H1 (cell line): ENCODE results near the gene GRB7. TPM values are rescaled to one million over a fixed set of nuclear protein-coding genes. Genes with fewer than 3 reads are reported as not detected.

Experiments
- CTCF ChIA-PET: fragments of 300-600 bp; sonication (Branson Sonifier 250); formaldehyde crosslinking; loops from one replicate; lab custom pipeline; 2021; ENCODE audit not compliant: partially characterized antibody; lab: Charles Lee
- POLR2A ChIA-PET: fragments of 300-600 bp; sonication (Branson Sonifier 250); formaldehyde crosslinking; loops from one replicate; lab custom pipeline; 2021; ENCODE audit warnings: inconsistent platforms; ENCODE audit not compliant: partially characterized antibody; lab: Charles Lee
- DNase-seq, 2 experiments: peaks; one replicate each; pipeline versions ENCODE4 v3.0.0 to v3.0.0-alpha.2; 2010 to 2022; ENCODE audit warnings: low spot score in 2 of 2, low read depth in 1 of 2, mixed read lengths in 1 of 2
- FAIRE-seq: peaks from 2 replicates; lab custom pipeline; 2011; peaks lifted over from hg19 to GRCh38; lab: Jason Lieb, UNC
- H2AFZ ChIP-seq: 2 replicates; pipeline ENCODE4 v1.8.1; 2012; ENCODE audit warnings: low read length, inconsistent platforms
- H2AK5ac ChIP-seq: 2 replicates; pipeline ENCODE4 v1.6.1; 2013; ENCODE audit warnings: low read depth, low read length
- H2BK120ac ChIP-seq: replicated peaks from 2 replicates; pipeline ENCODE3; 2013; ENCODE audit warnings: low read depth, low read length, inconsistent platforms
- H2BK12ac ChIP-seq: 2 replicates; pipeline ENCODE4 v1.6.1; 2013; ENCODE audit warnings: low read depth, low read length
- H2BK15ac ChIP-seq: 2 replicates; pipeline ENCODE4 v1.6.1; 2013; ENCODE audit warnings: low read length
- H2BK20ac ChIP-seq: 2 replicates; pipeline ENCODE4 v1.6.1; 2013; ENCODE audit warnings: low read length
- H2BK5ac ChIP-seq: 2 replicates; pipeline ENCODE4 v1.6.1; 2013; ENCODE audit warnings: low read depth, low read length
- H3K14ac ChIP-seq: 2 replicates; pipeline ENCODE4 v1.6.1; 2013; ENCODE audit warnings: inconsistent platforms; ENCODE audit not compliant: insufficient read length
- H3K18ac ChIP-seq: 2 replicates; pipeline ENCODE4 v1.6.1; 2013; ENCODE audit warnings: low read length; ENCODE audit errors: extremely low read depth
- H3K23ac ChIP-seq: 2 replicates; pipeline ENCODE4 v1.6.1; 2013; ENCODE audit warnings: inconsistent platforms; ENCODE audit not compliant: insufficient read length
- H3K23me2 ChIP-seq: 2 replicates; pipeline ENCODE4 v1.6.1; 2013; ENCODE audit warnings: low read depth, low read length
- H3K27ac ChIP-seq: 2 replicates; pipeline ENCODE4 v1.6.1; 2011; ENCODE audit warnings: low read depth, low read length, inconsistent platforms
- H3K27me3 ChIP-seq, 4 experiments: replicated peaks in 1 of 4; 1 replicate in 1 of 4; 2 replicates in 3 of 4; pipeline versions ENCODE4 v1.6.1 to v1.8.1; 2011 to 2013; ENCODE audit warnings: low read length in 3 of 4, mild to moderate bottlenecking in 3 of 4, inconsistent platforms in 2 of 4, mixed read lengths in 2 of 4, moderate library complexity in 1 of 4; ENCODE audit not compliant: control insufficient read depth in 3 of 4, insufficient read depth in 3 of 4; ENCODE audit errors: extremely low read depth in 1 of 4
- H3K36me3 ChIP-seq, 4 experiments: 2 replicates each; pipeline versions ENCODE4 v1.6.1 to v1.8.1; 2011 to 2013; ENCODE audit warnings: mild to moderate bottlenecking in 4 of 4, low read length in 3 of 4, moderate library complexity in 2 of 4, control low read depth in 1 of 4, inconsistent platforms in 1 of 4; ENCODE audit not compliant: insufficient read depth in 4 of 4, control insufficient read depth in 2 of 4
- H3K4ac ChIP-seq: replicated peaks from 2 replicates; pipeline ENCODE3; 2013; ENCODE audit warnings: low read length, low read depth, mixed read lengths, inconsistent platforms; ENCODE audit not compliant: insufficient read length
- H3K4me1 ChIP-seq, 4 experiments: replicated peaks in 1 of 4; 1 replicate in 1 of 4; 2 replicates in 3 of 4; pipeline versions ENCODE4 v1.6.1 to v1.8.1; 2011 to 2013; ENCODE audit warnings: low read length in 3 of 4, inconsistent platforms in 2 of 4, mixed read lengths in 1 of 4; ENCODE audit not compliant: insufficient read depth in 4 of 4, control insufficient read depth in 3 of 4
- H3K4me2 ChIP-seq, 2 experiments: 2 replicates each; pipeline versions ENCODE4 v1.6.1 to v1.8.1; 2011 to 2013; ENCODE audit warnings: low read depth in 2 of 2, low read length in 2 of 2, control low read depth in 1 of 2, inconsistent platforms in 1 of 2, mild to moderate bottlenecking in 1 of 2; ENCODE audit not compliant: insufficient read depth in 1 of 2
- H3K4me3 ChIP-seq, 4 experiments: fragments of 200-600, 300-600 bp in 1 of 4; sonication (generic), shearing (Covaris generic), sonication (Bioruptor Twin) in 1 of 4; 2 replicates each; pipeline versions ENCODE4 v1.5.1 to v1.8.1; 2011 to 2016; ENCODE audit warnings: low read length in 4 of 4, low read depth in 3 of 4, control low read depth in 2 of 4, inconsistent platforms in 2 of 4, mild to moderate bottlenecking in 2 of 4, mixed read lengths in 1 of 4, moderate library complexity in 1 of 4; ENCODE audit not compliant: insufficient read depth in 2 of 4; ENCODE audit errors: extremely low read depth in 1 of 4
- H3K56ac ChIP-seq: replicated peaks from 2 replicates; pipeline ENCODE3; 2013; ENCODE audit warnings: low read depth, mild to moderate bottlenecking, mixed read lengths, low read length, inconsistent platforms; ENCODE audit not compliant: insufficient read length
- H3K79me1 ChIP-seq: 2 replicates; pipeline ENCODE4 v1.6.1; 2013; ENCODE audit warnings: low read depth, low read length, control low read depth
- H3K79me2 ChIP-seq, 2 experiments: 2 replicates each; pipeline versions ENCODE4 v1.6.1 to v1.8.1; 2012 to 2013; ENCODE audit warnings: low read length in 2 of 2, mild to moderate bottlenecking in 2 of 2, inconsistent platforms in 1 of 2; ENCODE audit not compliant: insufficient read depth in 2 of 2, control insufficient read depth in 1 of 2
- H3K9ac ChIP-seq, 4 experiments: replicated peaks in 1 of 4; 1 replicate in 1 of 4; 2 replicates in 3 of 4; pipeline versions ENCODE4 v1.6.1 to v1.8.1; 2011 to 2013; ENCODE audit warnings: low read depth in 3 of 4, low read length in 3 of 4, control low read depth in 2 of 4, mild to moderate bottlenecking in 2 of 4, moderate library complexity in 2 of 4, inconsistent platforms in 1 of 4; ENCODE audit errors: extremely low read depth in 1 of 4
- H3K9me3 ChIP-seq, 2 experiments: 2 replicates each; pipeline versions ENCODE4 v1.6.1 to v1.8.1; 2012 to 2013; ENCODE audit warnings: mild to moderate bottlenecking in 2 of 2, moderate library complexity in 2 of 2, control low read depth in 1 of 2, inconsistent platforms in 1 of 2, low read depth in 1 of 2, low read length in 1 of 2, mixed read lengths in 1 of 2; ENCODE audit not compliant: insufficient read depth in 2 of 2
- H4K20me1 ChIP-seq, 2 experiments: replicated peaks in 1 of 2; 2 replicates each; pipeline versions ENCODE3 to v1.8.1; 2011 to 2013; ENCODE audit warnings: inconsistent platforms in 2 of 2, low read length in 2 of 2, mild to moderate bottlenecking in 1 of 2; ENCODE audit not compliant: insufficient read depth in 2 of 2, control insufficient read depth in 1 of 2
- H4K5ac ChIP-seq: 2 replicates; pipeline ENCODE4 v1.6.1; 2013; ENCODE audit warnings: low read length, low read depth, mixed read lengths, inconsistent platforms; ENCODE audit not compliant: insufficient read length
- H4K8ac ChIP-seq: 2 replicates; pipeline ENCODE4 v1.8.0; 2013; ENCODE audit warnings: mild to moderate bottlenecking, moderate library complexity, low read length, inconsistent platforms; ENCODE audit not compliant: insufficient read depth; ENCODE audit errors: extremely low read depth
- H4K91ac ChIP-seq: replicated peaks from 2 replicates; pipeline ENCODE3; 2013; ENCODE audit warnings: low read length, mixed read lengths, inconsistent platforms; ENCODE audit not compliant: insufficient read length
- ASH2L ChIP-seq: fragments of 200-600, 300-600 bp; sonication (generic); IDR thresholded peaks from one replicate; pipeline ENCODE4 v1.7.1; 2017; ENCODE audit warnings: low read length
- BCL11A ChIP-seq, 2 experiments: IDR thresholded peaks; one replicate each; pipeline ENCODE4 v1.6.1; 2011; ENCODE audit warnings: low read depth in 2 of 2, low read length in 2 of 2, mild to moderate bottlenecking in 2 of 2
- BRCA1 ChIP-seq: IDR thresholded peaks from 2 replicates; pipeline ENCODE4 v1.6.1; 2012; ENCODE audit warnings: low read depth, low read length, improper control_type of control experiment
- CBX8 ChIP-seq: fragments of 300-800, 300-1000 bp; sonication (generic); IDR thresholded peaks from 2 replicates; pipeline ENCODE4 v1.7.1; 2016; ENCODE audit warnings: low read depth, low read length, borderline replicate concordance
- CHD1 ChIP-seq: IDR thresholded peaks from 2 replicates; pipeline ENCODE4 v1.6.1; 2012; ENCODE audit warnings: low read depth, low read length, improper control_type of control experiment
- HDAC2 ChIP-seq, 2 experiments: fragments of 300-600 bp in 1 of 2; sonication (generic) in 1 of 2; IDR thresholded peaks; 2 replicates each; pipeline ENCODE4 v1.6.1; 2011 to 2012; ENCODE audit warnings: low read depth in 2 of 2, low read length in 2 of 2, mild to moderate bottlenecking in 2 of 2, moderate library complexity in 2 of 2, borderline replicate concordance in 1 of 2, inconsistent platforms in 1 of 2
- HDAC6 ChIP-seq: IDR thresholded peaks from one replicate; pipeline ENCODE4 v1.7.1; 2012; ENCODE audit warnings: low read depth, mild to moderate bottlenecking, inconsistent platforms, low read length, moderate library complexity
- JUN ChIP-seq: IDR thresholded peaks from 2 replicates; pipeline ENCODE4 v1.6.1; 2011; ENCODE audit warnings: low read depth, mild to moderate bottlenecking, improper control_type of control experiment, low read length
- KDM4A ChIP-seq: IDR thresholded peaks from one replicate; pipeline ENCODE4 v1.7.1; 2012; ENCODE audit warnings: low read depth, mild to moderate bottlenecking, moderate library complexity, low read length, inconsistent platforms; ENCODE audit not compliant: severe bottlenecking
- PHF8 ChIP-seq: fragments of 200-600 bp; sonication (generic); conservative IDR thresholded peaks from 2 replicates; pipeline ENCODE4 v1.7.1; 2012; ENCODE audit warnings: low read depth, mild to moderate bottlenecking, inconsistent platforms, low read length, moderate library complexity
- POU5F1 ChIP-seq: IDR thresholded peaks from 2 replicates; pipeline ENCODE4 v1.6.1; 2011; ENCODE audit warnings: low read depth, mild to moderate bottlenecking, low read length, moderate library complexity
- RAD21 ChIP-seq, 2 experiments: IDR thresholded peaks in 1 of 2; conservative IDR thresholded peaks in 1 of 2; 2 replicates each; pipeline ENCODE4 v1.6.1; 2011; ENCODE audit warnings: low read depth in 2 of 2, low read length in 2 of 2, improper control_type of control experiment in 1 of 2, inconsistent platforms in 1 of 2, mild to moderate bottlenecking in 1 of 2, moderate library complexity in 1 of 2
- SIRT6 ChIP-seq: IDR thresholded peaks from one replicate; pipeline ENCODE4 v1.7.1; 2012; ENCODE audit warnings: low read length, inconsistent platforms
- YY1 ChIP-seq: IDR thresholded peaks from 2 replicates; pipeline ENCODE4 v1.6.1; 2011; ENCODE audit warnings: low read depth, mild to moderate bottlenecking, low read length
- WGBS, 2 experiments: shearing (Covaris generic) in 1 of 2; methylation state at CpG; one replicate each; pipeline versions ENCODE4 v1.1.6 to v1.1.7; 2013 to 2015; ENCODE audit warnings: low lambda C conversion rate in 2 of 2, mixed read lengths in 2 of 2, inconsistent platforms in 1 of 2, low coverage in 1 of 2, missing lambda C conversion rate in 1 of 2; ENCODE audit not compliant: insufficient replicate concordance in 2 of 2, insufficient coverage in 1 of 2, insufficient read length in 1 of 2; ENCODE audit errors: extremely low coverage in 1 of 2, missing lambda C conversion rate in 1 of 2; 5-methylcytosine and 5-hydroxymethylcytosine counted together
- polyA plus RNA-seq, 7 experiments: library from polyadenylated mRNA; depleted of rRNA in 3 of 7; stranded (reverse) in 5 of 7; unstranded in 2 of 7; fragments of >200 nt in 5 of 7; fragments of 200-250 nt in 2 of 7; gene quantifications; 1 replicate in 5 of 7; 2 replicates in 1 of 7; 4 replicates in 1 of 7; pipeline versions ENCODE4 v1.2.1 to v1.2.3, GENCODE V29; 2011 to 2013; ENCODE audit warnings: missing spikeins in 2 of 7, mixed read lengths in 2 of 7
- total RNA-seq: library from RNA; stranded (reverse); fragmentation: NEBNext Ultra II Directional; extraction: Animal tissue kit (Norgen Biotek cat#: 25700); gene quantifications from 2 replicates; pipeline ENCODE4 v1.2.1, GENCODE V29; 2021

Gene GRB7
- total and polyA plus RNA-seq, 2 of the 8 experiments (the other 6 are each of a cell fraction or from before 2014, with no cell fraction given): 32.2 to 41.5 TPM

DNA sequence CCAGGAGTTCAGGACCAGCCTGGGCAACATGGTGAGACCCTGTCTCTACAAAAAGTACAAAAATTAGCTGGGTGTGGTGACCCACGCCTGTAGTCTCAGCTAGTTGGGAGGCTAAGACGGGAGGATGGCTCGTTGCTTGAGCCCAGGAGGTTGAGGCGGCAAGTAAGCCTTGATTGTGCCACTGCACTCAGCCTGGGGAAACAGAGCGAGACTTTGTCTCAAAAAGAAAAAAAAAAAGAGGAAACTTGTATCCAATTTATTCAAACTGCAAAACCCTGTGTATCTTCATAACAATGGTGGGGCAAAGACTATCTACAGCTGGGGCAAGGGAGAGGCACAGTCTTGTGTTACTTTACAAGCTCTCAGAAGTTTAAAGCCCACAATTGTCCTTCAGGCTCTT, 21.5 kb downstream of the GRB7 start:
- H2BK15ac ChIP-seq: no peak overlapping the region
- peaks cover 7 to 12% (median 11%) of the 10 kb centered on the region in 4 experiments; a peak in 6 of 7 replicates for H3K4me1 ChIP-seq
- H4K91ac ChIP-seq: no peak overlapping the region
- H3K27me3 ChIP-seq: no peaks in the 10 kb centered on the region; a peak in 1 of 7 replicates
- no peak overlapping the region for H4K5ac ChIP-seq
- H4K20me1 ChIP-seq: no peaks in the 10 kb centered on the region
- no peaks in the 10 kb centered on the region; the same call in 1 of the 2 replicates for H3K79me1 ChIP-seq
- 95% methylated on average over 5 of the region's 5 CpGs; no CpG with 5 or more reads in 1 of the 2 experiments for WGBS, 2 experiments
- H3K79me2 ChIP-seq: no peaks in the 10 kb centered on the region
- no peak overlapping the region for H3K18ac ChIP-seq
- H3K14ac ChIP-seq: no peak overlapping the region
- DNase-seq: no peak
- no peak overlapping the region for H4K8ac ChIP-seq
- H3K23me2 ChIP-seq: peaks cover 7% of the 10 kb centered on the region; the same call in 1 of the 2 replicates
- no peak overlapping the region for H3K9ac ChIP-seq
- no peaks in the 10 kb centered on the region for H3K36me3 ChIP-seq
- no peaks in the 10 kb centered on the region for H3K9me3 ChIP-seq
- no peak overlapping the region for H3K27ac ChIP-seq
- no peak for FAIRE-seq
- H3K4ac ChIP-seq: no peak overlapping the region
- no peak overlapping the region for H2BK12ac ChIP-seq
- CTCF ChIA-PET: interaction anchor here (0.7 to 3.0 kb wide), 10 partner anchors 40 to 211 kb away, joined by 3 to 13 read pairs (median 3); no protein-coding TSS in a partner anchor
- no peak overlapping the region for H2AFZ ChIP-seq
- POLR2A ChIA-PET: interaction anchor here (0.5 to 2.0 kb wide), 4 partner anchors 29 to 223 kb away, joined by 3 to 9 read pairs (median 4); partner anchors contain the start of gene MIEN1
- H2BK120ac ChIP-seq: no peak overlapping the region
- no peak overlapping the region for H2AK5ac ChIP-seq
- no peak overlapping the region for H3K56ac ChIP-seq
- H2BK20ac ChIP-seq: no peak overlapping the region
- no peak overlapping the region for H2BK5ac ChIP-seq
- no peak overlapping the region for H3K23ac ChIP-seq
- H3K4me2 ChIP-seq: no peak overlapping the region
- H3K4me3 ChIP-seq: no peak overlapping the region
- TF ChIP-seq HDAC6 (no peak), RAD21 (IDR thresholded peaks at IDR 0.05 in 1 of 2, conservative IDR thresholded peaks at IDR 0.05 in 1 of 2; ENCODE audit: low read depth in 2 of 2, low read length in 2 of 2) (no peak), CBX8 (no peak), HDAC2 (IDR thresholded peaks at IDR 0.05; ENCODE audit: borderline replicate concordance in 1 of 2, low read depth in 2 of 2, low read length in 2 of 2) (no peak), PHF8 (no peak), SIRT6 (no peak), BRCA1 (no peak), POU5F1 (no peak), ASH2L (no peak), CHD1 (no peak), YY1 (no peak), BCL11A (IDR thresholded peaks at IDR 0.05; ENCODE audit: low read depth in 2 of 2, low read length in 2 of 2) (no peak), JUN (no peak), KDM4A (no peak)
